Endothelial cell of umbilical vein (primary cell): ENCODE results near the gene PRRC1.

Source experiments
- CTCF ChIP-seq, 2 donors: IDR thresholded peaks; 1 replicate in 1 of 2; 2 replicates in 1 of 2; pipeline ENCODE4 v1.5.1; 2011; ENCODE audit warnings: low read length in 2 of 2, mild to moderate bottlenecking in 2 of 2, moderate library complexity in 2 of 2, control low read depth in 1 of 2, inconsistent platforms in 1 of 2, low read depth in 1 of 2; ENCODE audit not compliant: insufficient read depth in 1 of 2; ENCODE audit errors: extremely low read depth in 1 of 2
- EZH2 ChIP-seq: IDR thresholded peaks from 2 replicates; pipeline ENCODE4 v1.6.1; 2012; ENCODE audit warnings: borderline replicate concordance, low read depth, mild to moderate bottlenecking, moderate library complexity, low read length, inconsistent platforms; ENCODE audit not compliant: severe bottlenecking
- GATA2 ChIP-seq: IDR thresholded peaks from 2 replicates; pipeline ENCODE4 v1.7.0; 2011; ENCODE audit warnings: low read depth, mild to moderate bottlenecking, moderate library complexity, mixed read lengths, low read length; ENCODE audit not compliant: insufficient read length, insufficient read depth
- MAX ChIP-seq: IDR thresholded peaks from 2 replicates; pipeline ENCODE4 v1.6.1; 2011; ENCODE audit not compliant: insufficient read depth, insufficient read length
- MYC ChIP-seq: IDR thresholded peaks from one replicate; pipeline ENCODE4 v1.6.1; 2011; ENCODE audit warnings: mild to moderate bottlenecking, low read depth, low read length
- POLR2A ChIP-seq: IDR thresholded peaks from 2 replicates; pipeline ENCODE4 v1.6.1; 2012; ENCODE audit warnings: low read depth, mild to moderate bottlenecking, control low read depth, low read length
- POLR2AphosphoS5 ChIP-seq: IDR thresholded peaks from 2 replicates; pipeline ENCODE4 v1.6.1; 2012; ENCODE audit warnings: low read depth, mild to moderate bottlenecking, control low read depth, low read length, moderate library complexity; ENCODE audit not compliant: insufficient read depth

- TF ChIP-seq CTCF (IDR thresholded peaks at IDR 0.05; ENCODE audit: extremely low read depth in 1 of 2, insufficient read depth in 1 of 2, low read depth in 1 of 2, low read length in 2 of 2) (no peak), GATA2 (no peak), EZH2 (no peak), POLR2AphosphoS5 (no peak), MAX (no peak), POLR2A (no peak), MYC (no peak)
Observed at GRCh38 chr5:127583866-127584265, 66.4 kb downstream of the PRRC1 start.
